ENCODE measurements around the gene MYO15B. TPM values are rescaled to one million over a fixed set of nuclear protein-coding genes. Genes with fewer than 3 reads are reported as not detected.

Gene MYO15B
- total and polyA plus RNA-seq, 2 experiments from 2014 or later, result 124 to 153 TPM

- DNase-seq (ENCODE audit: low spot score), result no peak
- Histone ChIP-seq H3K9me2 (replicated peaks; ENCODE audit: insufficient read depth) (no peaks in the 10 kb centered on the region), H3K4me2 (no peak overlapping the region), H3K4me1 (ENCODE audit: insufficient read depth) (peaks cover 19% of the 10 kb centered on the region), H3K79me2 (peaks cover 6% of the 10 kb centered on the region), H4K20me1 (ENCODE audit: insufficient read depth, poor library complexity, severe bottlenecking) (no peaks in the 10 kb centered on the region), H3K36me3 (replicated peaks; ENCODE audit: insufficient read depth, low read depth) (no peaks in the 10 kb centered on the region), H3K27me3 (no peaks in the 10 kb centered on the region), H2AFZ (no peak overlapping the region), H3K9me3 (ENCODE audit: low read depth) (no peaks in the 10 kb centered on the region), H3K27ac (no peak overlapping the region), H3K4me3 (no peak overlapping the region)
- no peak for TF ChIP-seq EZH2 (IDR thresholded peaks at IDR 0.05; ENCODE audit: borderline replicate concordance)
- TF ChIP-seq CTCF (IDR thresholded peaks at IDR 0.05; ENCODE audit: poor library complexity), result no peak
- no peak for TF ChIP-seq EZH2phosphoT487 (IDR thresholded peaks at IDR 0.05; ENCODE audit: low read depth, severe bottlenecking, unreplicated experiment)
- WGBS (ENCODE audit: low lambda C conversion rate, missing lambda C conversion rate), result 91% methylated on average over 9 of the region's 9 CpGs
Measured at GRCh38 chr17:75559958-75560533, 27.6 kb upstream of the MYO15B start.

- no peak overlapping the region for H3K4me3 ChIP-seq
- no peak for TF ChIP-seq CTCF (IDR thresholded peaks at IDR 0.05; ENCODE audit: poor library complexity)
- no peak for TF ChIP-seq EZH2phosphoT487 (IDR thresholded peaks at IDR 0.05; ENCODE audit: low read depth, severe bottlenecking, unreplicated experiment)
- TF ChIP-seq EZH2 (IDR thresholded peaks at IDR 0.05; ENCODE audit: borderline replicate concordance), result no peak
- H4K20me1 ChIP-seq (ENCODE audit: insufficient read depth, poor library complexity, severe bottlenecking), result no peaks in the 10 kb centered on the region
- H3K4me2 ChIP-seq, result no peak overlapping the region
- no peaks in the 10 kb centered on the region for H3K79me2 ChIP-seq
- H3K9me3 ChIP-seq (ENCODE audit: low read depth), result no peaks in the 10 kb centered on the region
- peaks cover 10% of the 10 kb centered on the region for H3K4me1 ChIP-seq (ENCODE audit: insufficient read depth)
- 77% methylated on average over 5 of the region's 5 CpGs for WGBS (ENCODE audit: low lambda C conversion rate, missing lambda C conversion rate)
- no peak overlapping the region for H3K27ac ChIP-seq
- no peaks in the 10 kb centered on the region for H3K27me3 ChIP-seq
- no peak overlapping the region for H2AFZ ChIP-seq
- H3K36me3 ChIP-seq (replicated peaks; ENCODE audit: insufficient read depth, low read depth), result no peaks in the 10 kb centered on the region
- no peaks in the 10 kb centered on the region for H3K9me2 ChIP-seq (replicated peaks; ENCODE audit: insufficient read depth)
- DNase-seq (ENCODE audit: low spot score), result no peak
Measured at GRCh38 chr17:75561927-75562603, 25.5 kb upstream of the MYO15B start.

GRCh38 chr17:75563063-75563758, 24.4 kb upstream of the MYO15B start:
- peak; percentile 2 for DNase-seq (ENCODE audit: low spot score)
- Histone ChIP-seq H3K27me3 (no peaks in the 10 kb centered on the region), H3K79me2 (no peaks in the 10 kb centered on the region), H3K36me3 (replicated peaks; ENCODE audit: insufficient read depth, low read depth) (no peaks in the 10 kb centered on the region), H3K9me3 (ENCODE audit: low read depth) (no peaks in the 10 kb centered on the region), H3K4me2 (no peak overlapping the region), H3K4me1 (ENCODE audit: insufficient read depth) (no peaks in the 10 kb centered on the region), H3K27ac (no peak overlapping the region), H3K4me3 (no peak overlapping the region), H4K20me1 (ENCODE audit: insufficient read depth, poor library complexity, severe bottlenecking) (no peaks in the 10 kb centered on the region), H2AFZ (no peak overlapping the region), H3K9me2 (replicated peaks; ENCODE audit: insufficient read depth) (no peaks in the 10 kb centered on the region)
- WGBS (ENCODE audit: low lambda C conversion rate, missing lambda C conversion rate), result 92% methylated on average over 28 of the region's 28 CpGs
- TF ChIP-seq EZH2phosphoT487 (IDR thresholded peaks at IDR 0.05; ENCODE audit: low read depth, severe bottlenecking, unreplicated experiment) (no peak), EZH2 (IDR thresholded peaks at IDR 0.05; ENCODE audit: borderline replicate concordance) (no peak), CTCF (IDR thresholded peaks at IDR 0.05; ENCODE audit: poor library complexity) (no peak)
